Body of pancreas (tissue), 4 donors: ENCODE results near the gene PLEKHG3. TPM values are rescaled to one million over a fixed set of nuclear protein-coding genes. Genes with fewer than 3 reads are reported as not detected.

Source experiments
- ATAC-seq: fragments of 150-250 bp; one replicate; pipeline ENCODE4 v1.9.1; 2016
- DNase-seq, 4 donors: peaks; one replicate each; pipeline ENCODE4 v3.0.0-alpha.2; 2019
- H3K27ac ChIP-seq, 4 donors: fragments of 200-600 bp; sonication (generic); 1 replicate in 3 of 4; 2 replicates in 1 of 4; pipeline versions ENCODE4 v1.5.1 to v1.6.1; 2016 to 2019; ENCODE audit warnings: mild to moderate bottlenecking in 1 of 4, mixed read lengths in 1 of 4, moderate library complexity in 1 of 4
- H3K27me3 ChIP-seq, 2 donors: fragments of 200-600 bp; sonication (generic); one replicate each; pipeline ENCODE4 v1.6.0; 2016; ENCODE audit warnings: mild to moderate bottlenecking in 1 of 2
- H3K36me3 ChIP-seq, 2 donors: fragments of 200-600 bp; sonication (generic); replicated peaks in 1 of 2; 2 replicates each; pipeline ENCODE4 v1.5.1; 2016; ENCODE audit warnings: low read depth in 2 of 2; ENCODE audit not compliant: insufficient read depth in 1 of 2
- H3K4me1 ChIP-seq: fragments of 200-600 bp; sonication (generic); one replicate; pipeline ENCODE4 v1.6.0; 2016
- H3K4me3 ChIP-seq, 2 donors: fragments of 200-600 bp; sonication (generic); 1 replicate in 1 of 2; 2 replicates in 1 of 2; pipeline ENCODE4 v1.5.1; 2016 to 2019
- H3K9me3 ChIP-seq, 3 donors: fragments of 200-600 bp; sonication (generic); 1 replicate in 2 of 3; 2 replicates in 1 of 3; pipeline ENCODE4 v1.5.1; 2016
- POLR2A ChIP-seq, 3 donors: fragments of 450-650 bp; IDR thresholded peaks; one replicate each; pipeline ENCODE4 v1.6.1; 2016; ENCODE audit warnings: antibody characterized with exemption in 3 of 3, mild to moderate bottlenecking in 2 of 3
- WGBS, 2 donors: methylation state at CpG; one replicate each; pipeline ENCODE4 v1.1.5; 2017; 5-methylcytosine and 5-hydroxymethylcytosine counted together
- intact Hi-C: fragments of 100-400 bp; cut with DNase I; formaldehyde crosslinking; loops from one replicate; pipeline ENCODE4 v1.15.1; 2023
- total RNA-seq, 2 donors: library from RNA; depleted of rRNA; stranded (reverse); fragments of >200 nt; gene quantifications; one replicate each; pipeline ENCODE4 v1.1.0, GENCODE V29; 2016
- TF ChIP-seq, protein P1 (sequence below), 7 experiments: fragments of 450-650 bp in 4 of 7; fragments of 200-600 bp in 3 of 7; sonication (generic) in 3 of 7; IDR thresholded peaks; one replicate each; pipeline ENCODE4 v1.5.1; 2016 to 2019; ENCODE audit warnings: antibody characterized with exemption in 7 of 7

The PLEKHG3 gene
- total RNA-seq, 2 donors from 2014 or later, result 34.5 to 40.2 TPM

DNA sequence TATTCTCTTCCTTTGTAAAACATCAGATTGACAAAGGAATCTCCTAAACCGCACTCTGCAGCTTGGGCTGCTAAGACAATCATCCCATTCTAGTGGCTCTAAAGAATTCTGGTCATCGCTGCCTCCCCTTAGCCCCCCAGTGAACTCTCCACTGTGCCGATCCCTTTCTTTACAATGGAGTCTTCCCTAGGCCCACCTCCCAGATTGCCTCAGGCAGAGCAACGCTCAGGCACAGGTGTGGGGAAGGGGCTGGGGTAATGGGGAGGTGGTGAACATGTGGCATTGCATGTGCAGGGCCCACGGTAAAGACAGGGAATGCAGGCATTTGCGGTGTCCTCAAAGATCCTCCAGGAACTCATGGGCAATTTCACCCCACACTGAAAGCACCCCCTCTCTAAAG lies 86.3 kb downstream of the PLEKHG3 start:
- no peak overlapping the region for H3K27ac ChIP-seq
- H3K9me3 ChIP-seq, result no peaks in the 10 kb centered on the region
- 92 to 96% methylated on average over 6 of the region's 6 CpGs for WGBS, 2 donors
- DNase-seq (no peak), ATAC-seq (no peak)
- H3K27me3 ChIP-seq, result no peaks in the 10 kb centered on the region
- TF ChIP-seq POLR2A (IDR thresholded peaks at IDR 0.05), result no peak
- TF ChIP-seq, protein P1, sequence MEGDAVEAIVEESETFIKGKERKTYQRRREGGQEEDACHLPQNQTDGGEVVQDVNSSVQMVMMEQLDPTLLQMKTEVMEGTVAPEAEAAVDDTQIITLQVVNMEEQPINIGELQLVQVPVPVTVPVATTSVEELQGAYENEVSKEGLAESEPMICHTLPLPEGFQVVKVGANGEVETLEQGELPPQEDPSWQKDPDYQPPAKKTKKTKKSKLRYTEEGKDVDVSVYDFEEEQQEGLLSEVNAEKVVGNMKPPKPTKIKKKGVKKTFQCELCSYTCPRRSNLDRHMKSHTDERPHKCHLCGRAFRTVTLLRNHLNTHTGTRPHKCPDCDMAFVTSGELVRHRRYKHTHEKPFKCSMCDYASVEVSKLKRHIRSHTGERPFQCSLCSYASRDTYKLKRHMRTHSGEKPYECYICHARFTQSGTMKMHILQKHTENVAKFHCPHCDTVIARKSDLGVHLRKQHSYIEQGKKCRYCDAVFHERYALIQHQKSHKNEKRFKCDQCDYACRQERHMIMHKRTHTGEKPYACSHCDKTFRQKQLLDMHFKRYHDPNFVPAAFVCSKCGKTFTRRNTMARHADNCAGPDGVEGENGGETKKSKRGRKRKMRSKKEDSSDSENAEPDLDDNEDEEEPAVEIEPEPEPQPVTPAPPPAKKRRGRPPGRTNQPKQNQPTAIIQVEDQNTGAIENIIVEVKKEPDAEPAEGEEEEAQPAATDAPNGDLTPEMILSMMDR (IDR thresholded peaks at IDR 0.05), result no peak
- intact Hi-C loops, result no loop called here
- H3K36me3 ChIP-seq, result no peaks in the 10 kb centered on the region
- H3K4me3 ChIP-seq, result no peak overlapping the region
- H3K4me1 ChIP-seq, result no peaks in the 10 kb centered on the region

DNA sequence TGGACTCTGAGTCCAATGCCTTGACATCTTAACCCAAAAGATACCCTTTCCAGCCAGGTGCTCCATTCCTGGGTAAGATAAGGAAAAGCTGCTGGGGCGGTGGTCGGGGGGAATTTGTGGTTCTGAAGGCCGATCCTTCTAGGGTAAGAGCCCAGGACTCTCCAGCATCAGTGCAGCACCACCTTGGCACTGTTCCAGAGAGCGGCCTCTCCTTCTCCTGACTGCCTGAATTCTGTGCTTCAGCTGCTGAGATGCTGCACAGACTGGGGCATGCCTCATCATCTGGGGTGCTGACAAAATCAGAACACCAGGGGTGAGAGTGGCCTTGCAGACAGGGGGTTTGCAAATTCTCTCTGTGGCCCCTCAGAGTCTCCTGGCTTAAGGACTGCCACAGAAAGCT lies 88.0 kb downstream of the PLEKHG3 start:
- no peak overlapping the region for H3K4me3 ChIP-seq
- H3K9me3 ChIP-seq, result no peaks in the 10 kb centered on the region
- WGBS, 2 donors, result 72 to 93% methylated on average over 3 to 4 of the region's 4 CpGs
- H3K36me3 ChIP-seq, result no peaks in the 10 kb centered on the region
- no peak for ATAC-seq
- H3K27me3 ChIP-seq, result no peaks in the 10 kb centered on the region
- intact Hi-C loops, result no loop called here
- TF ChIP-seq POLR2A (IDR thresholded peaks at IDR 0.05), result no peak
- TF ChIP-seq, protein P1 (IDR thresholded peaks at IDR 0.05), result no peak
- no peak for DNase-seq
- no peaks in the 10 kb centered on the region for H3K4me1 ChIP-seq
- no peak overlapping the region for H3K27ac ChIP-seq

DNA sequence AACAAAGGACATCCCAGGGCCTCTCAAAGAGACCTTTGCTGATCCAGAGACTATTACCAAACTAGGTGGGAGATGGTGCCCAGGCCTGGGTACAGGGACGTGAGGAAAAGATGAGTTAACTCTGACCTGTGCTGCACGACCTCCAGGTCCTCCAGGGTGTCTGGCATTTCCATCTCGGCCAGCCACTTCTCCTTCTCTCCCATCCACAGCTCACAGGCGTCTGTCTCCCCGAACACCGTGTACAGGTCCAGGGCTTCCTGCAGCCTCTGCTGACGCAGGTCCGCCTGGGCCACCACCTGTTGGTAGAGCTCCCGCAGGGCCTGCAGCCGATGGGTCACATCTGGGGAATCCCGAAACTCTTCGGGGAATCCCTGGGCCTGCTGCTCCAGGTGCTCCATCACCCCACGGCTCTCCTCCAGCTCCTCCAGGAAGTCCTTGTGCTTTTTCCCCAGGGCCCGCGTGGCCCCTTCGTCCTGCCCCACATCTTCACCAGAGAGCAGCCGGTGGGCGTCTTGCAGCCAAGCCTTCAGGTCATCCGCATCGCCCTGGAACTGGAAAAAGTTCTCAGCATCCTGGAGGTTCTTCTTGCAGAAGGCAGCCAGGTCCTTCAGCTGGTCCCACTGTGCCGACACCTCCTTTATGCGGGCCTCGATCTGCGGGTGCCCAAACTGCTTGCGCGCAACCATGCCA lies 88.8 kb downstream of the PLEKHG3 start:
- DNase-seq (no peak), ATAC-seq (no peak)
- intact Hi-C loops, result no loop called here
- no peak overlapping the region for H3K27ac ChIP-seq
- TF ChIP-seq, protein P1 (IDR thresholded peaks at IDR 0.05), result no peak
- TF ChIP-seq POLR2A (IDR thresholded peaks at IDR 0.05), result no peak
- no peaks in the 10 kb centered on the region for H3K36me3 ChIP-seq
- no peaks in the 10 kb centered on the region for H3K27me3 ChIP-seq
- H3K9me3 ChIP-seq, result no peaks in the 10 kb centered on the region
- no peak overlapping the region for H3K4me3 ChIP-seq
- no peaks in the 10 kb centered on the region for H3K4me1 ChIP-seq
- WGBS, 2 donors, result 91 to 93% methylated on average over 19 to 25 of the region's 26 CpGs

DNA sequence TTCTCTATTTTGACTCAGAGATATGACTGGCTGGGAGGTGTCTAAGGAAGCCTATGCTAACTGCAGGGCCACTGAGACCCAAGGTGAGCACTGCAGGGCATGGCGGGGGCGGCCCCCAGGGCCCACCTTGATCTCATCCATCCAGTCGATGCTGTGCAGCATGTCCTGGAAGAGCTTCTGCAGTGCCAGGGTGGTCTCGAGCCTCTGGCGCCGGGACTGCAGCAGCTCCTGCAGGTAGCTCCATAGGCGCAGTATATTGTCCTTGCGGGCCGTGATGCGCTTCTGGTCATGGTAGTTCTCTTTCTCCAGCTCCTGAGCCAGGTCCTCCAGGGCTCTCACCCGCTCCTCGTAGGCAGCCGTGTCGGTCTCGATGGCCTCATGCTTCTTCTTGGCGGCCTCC lies 91.0 kb downstream of the PLEKHG3 start:
- no peak for TF ChIP-seq POLR2A (IDR thresholded peaks at IDR 0.05)
- TF ChIP-seq, protein P1 (IDR thresholded peaks at IDR 0.05), result no peak
- no peaks in the 10 kb centered on the region for H3K9me3 ChIP-seq
- H3K4me1 ChIP-seq, result no peaks in the 10 kb centered on the region
- WGBS, 2 donors, result 93 to 98% methylated on average over 8 to 14 of the region's 16 CpGs
- no peaks in the 10 kb centered on the region for H3K27me3 ChIP-seq
- DNase-seq, result no peak
- intact Hi-C loops, result no loop called here
- no peak overlapping the region for H3K4me3 ChIP-seq
- H3K27ac ChIP-seq, result no peak overlapping the region
- no peak for ATAC-seq
- no peaks in the 10 kb centered on the region for H3K36me3 ChIP-seq

DNA sequence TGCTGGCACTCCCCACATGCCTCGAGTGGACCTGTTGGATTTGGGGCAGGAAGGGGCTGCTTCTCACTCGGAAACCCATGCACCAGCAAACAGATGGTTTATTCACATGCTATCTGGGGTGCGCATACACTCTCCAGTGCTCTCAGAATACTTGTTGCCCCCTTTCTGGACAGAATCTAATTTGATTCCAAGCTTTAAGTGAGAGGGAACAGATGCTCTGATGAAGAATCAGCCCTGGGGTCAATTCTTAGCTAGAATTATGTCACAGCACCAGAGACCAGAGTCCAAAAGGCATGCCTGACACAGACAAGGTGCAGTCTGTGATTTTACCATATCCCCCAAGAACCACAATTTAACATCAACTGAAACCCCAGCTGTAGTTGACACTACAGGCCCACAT lies 91.7 kb downstream of the PLEKHG3 start:
- intact Hi-C loops, result no loop called here
- no peaks in the 10 kb centered on the region for H3K4me1 ChIP-seq
- no peak for TF ChIP-seq POLR2A (IDR thresholded peaks at IDR 0.05)
- TF ChIP-seq, protein P1 (IDR thresholded peaks at IDR 0.05), result no peak

More for the DNA sequence above, 91.7 kb downstream of the PLEKHG3 start:
- no peak overlapping the region for H3K4me3 ChIP-seq
- ATAC-seq, result no peak
- no peak overlapping the region for H3K27ac ChIP-seq
- H3K36me3 ChIP-seq, result no peaks in the 10 kb centered on the region
- DNase-seq, result no peak
- H3K9me3 ChIP-seq, result no peaks in the 10 kb centered on the region
- 78 to 85% methylated on average over 3 of the region's 3 CpGs for WGBS, 2 donors
- no peaks in the 10 kb centered on the region for H3K27me3 ChIP-seq
